ENCODE results near the gene POLDIP2. TPM values are rescaled to one million over a fixed set of nuclear protein-coding genes. Genes with fewer than 3 reads are reported as not detected.

Gene POLDIP2
- polyA plus RNA-seq, 1 of the 3 experiments (the other 2 are of a cell fraction) = 98.1 TPM

DNA sequence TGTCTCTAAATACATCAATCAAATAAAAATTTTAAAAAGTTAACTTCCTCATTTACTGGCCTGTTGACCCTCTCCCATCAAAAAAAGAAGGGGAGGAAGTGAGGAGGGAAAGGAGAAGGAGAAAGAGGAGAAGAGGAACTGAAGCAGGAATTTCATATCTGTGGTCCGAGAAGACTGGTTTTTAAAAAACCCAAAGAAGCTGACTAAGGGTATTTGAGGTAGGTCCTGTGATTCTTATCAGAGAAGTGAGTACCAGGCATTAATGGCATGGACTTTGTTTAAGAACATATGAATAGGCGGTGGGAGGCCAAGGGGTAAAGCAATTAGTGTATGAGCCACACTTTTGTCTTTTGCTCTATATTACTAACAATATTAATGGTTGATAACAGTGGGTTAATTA is 46.7 kb upstream of the POLDIP2 start:
- CTCF ChIA-PET = interaction anchor here (1.5 to 2.1 kb wide), 3 partner anchors 12 to 86 kb away, joined by 4 to 6 read pairs (median 6); no protein-coding TSS in a partner anchor
- WGBS (ENCODE audit: low lambda C conversion rate) = 95% methylated on average over 2 of the region's 2 CpGs

More for the DNA sequence above, 46.7 kb upstream of the POLDIP2 start:
- DNase-seq = no peak
- H2AFZ ChIP-seq (ENCODE audit: low read depth) = no peak overlapping the region
- no peaks in the 10 kb centered on the region for H3K9me2 ChIP-seq
- no peaks in the 10 kb centered on the region for H3K27me3 ChIP-seq (ENCODE audit: insufficient read depth)
- H3K4me1 ChIP-seq (ENCODE audit: control insufficient read depth in 1 of 2, insufficient read depth in 2 of 2, low read depth in 1 of 2, low read length in 1 of 2) = peaks cover 10 to 16% of the 10 kb centered on the region in 2 experiments; a peak in 2 of 4 replicates
- no peak overlapping the region for H3K27ac ChIP-seq (ENCODE audit: low read depth in 2 of 2, low read length in 1 of 2)
- H4K20me1 ChIP-seq (ENCODE audit: insufficient read depth) = no peaks in the 10 kb centered on the region
- POLR2A ChIA-PET = no interaction called here
- H3F3A ChIP-seq (replicated peaks; ENCODE audit: insufficient read depth) = peaks cover 3% of the 10 kb centered on the region
- no peaks in the 10 kb centered on the region for H3K79me2 ChIP-seq (ENCODE audit: insufficient read depth)
- no peaks in the 10 kb centered on the region for H3K9me3 ChIP-seq
- TF ChIP-seq, protein P1, sequence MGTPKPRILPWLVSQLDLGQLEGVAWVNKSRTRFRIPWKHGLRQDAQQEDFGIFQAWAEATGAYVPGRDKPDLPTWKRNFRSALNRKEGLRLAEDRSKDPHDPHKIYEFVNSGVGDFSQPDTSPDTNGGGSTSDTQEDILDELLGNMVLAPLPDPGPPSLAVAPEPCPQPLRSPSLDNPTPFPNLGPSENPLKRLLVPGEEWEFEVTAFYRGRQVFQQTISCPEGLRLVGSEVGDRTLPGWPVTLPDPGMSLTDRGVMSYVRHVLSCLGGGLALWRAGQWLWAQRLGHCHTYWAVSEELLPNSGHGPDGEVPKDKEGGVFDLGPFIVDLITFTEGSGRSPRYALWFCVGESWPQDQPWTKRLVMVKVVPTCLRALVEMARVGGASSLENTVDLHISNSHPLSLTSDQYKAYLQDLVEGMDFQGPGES (IDR thresholded peaks at IDR 0.05; ENCODE audit: low read depth, low read length) = no peak
- TF ChIP-seq TEAD4 (IDR thresholded peaks at IDR 0.05; ENCODE audit: borderline replicate concordance, insufficient read depth) = no peak
- TF ChIP-seq RAD21 (IDR thresholded peaks at IDR 0.05; ENCODE audit: low read length) = no peak
- TF ChIP-seq FOSL2 (IDR thresholded peaks at IDR 0.05; ENCODE audit: borderline replicate concordance, low read depth) = no peak
- TF ChIP-seq, protein P2, sequence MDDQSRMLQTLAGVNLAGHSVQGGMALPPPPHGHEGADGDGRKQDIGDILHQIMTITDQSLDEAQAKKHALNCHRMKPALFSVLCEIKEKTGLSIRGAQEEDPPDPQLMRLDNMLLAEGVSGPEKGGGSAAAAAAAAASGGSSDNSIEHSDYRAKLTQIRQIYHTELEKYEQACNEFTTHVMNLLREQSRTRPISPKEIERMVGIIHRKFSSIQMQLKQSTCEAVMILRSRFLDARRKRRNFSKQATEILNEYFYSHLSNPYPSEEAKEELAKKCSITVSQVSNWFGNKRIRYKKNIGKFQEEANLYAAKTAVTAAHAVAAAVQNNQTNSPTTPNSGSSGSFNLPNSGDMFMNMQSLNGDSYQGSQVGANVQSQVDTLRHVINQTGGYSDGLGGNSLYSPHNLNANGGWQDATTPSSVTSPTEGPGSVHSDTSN (IDR thresholded peaks at IDR 0.05) = no peak
- no peak for TF ChIP-seq JUND (IDR thresholded peaks at IDR 0.05)
- TF ChIP-seq RCOR1 (IDR thresholded peaks at IDR 0.05; ENCODE audit: low read length) = no peak
- TF ChIP-seq ELF1 (IDR thresholded peaks at IDR 0.05) = no peak
- no peak for TF ChIP-seq MXI1 (IDR thresholded peaks at IDR 0.05; ENCODE audit: low read depth, low read length)
- no peak for TF ChIP-seq NFIC (IDR thresholded peaks at IDR 0.05; ENCODE audit: borderline replicate concordance)
- no peak for TF ChIP-seq GABPA (IDR thresholded peaks at IDR 0.05; ENCODE audit: low read depth)
- TF ChIP-seq FOXM1 (IDR thresholded peaks at IDR 0.05; ENCODE audit: low read depth) = no peak
- TF ChIP-seq, protein P3, sequence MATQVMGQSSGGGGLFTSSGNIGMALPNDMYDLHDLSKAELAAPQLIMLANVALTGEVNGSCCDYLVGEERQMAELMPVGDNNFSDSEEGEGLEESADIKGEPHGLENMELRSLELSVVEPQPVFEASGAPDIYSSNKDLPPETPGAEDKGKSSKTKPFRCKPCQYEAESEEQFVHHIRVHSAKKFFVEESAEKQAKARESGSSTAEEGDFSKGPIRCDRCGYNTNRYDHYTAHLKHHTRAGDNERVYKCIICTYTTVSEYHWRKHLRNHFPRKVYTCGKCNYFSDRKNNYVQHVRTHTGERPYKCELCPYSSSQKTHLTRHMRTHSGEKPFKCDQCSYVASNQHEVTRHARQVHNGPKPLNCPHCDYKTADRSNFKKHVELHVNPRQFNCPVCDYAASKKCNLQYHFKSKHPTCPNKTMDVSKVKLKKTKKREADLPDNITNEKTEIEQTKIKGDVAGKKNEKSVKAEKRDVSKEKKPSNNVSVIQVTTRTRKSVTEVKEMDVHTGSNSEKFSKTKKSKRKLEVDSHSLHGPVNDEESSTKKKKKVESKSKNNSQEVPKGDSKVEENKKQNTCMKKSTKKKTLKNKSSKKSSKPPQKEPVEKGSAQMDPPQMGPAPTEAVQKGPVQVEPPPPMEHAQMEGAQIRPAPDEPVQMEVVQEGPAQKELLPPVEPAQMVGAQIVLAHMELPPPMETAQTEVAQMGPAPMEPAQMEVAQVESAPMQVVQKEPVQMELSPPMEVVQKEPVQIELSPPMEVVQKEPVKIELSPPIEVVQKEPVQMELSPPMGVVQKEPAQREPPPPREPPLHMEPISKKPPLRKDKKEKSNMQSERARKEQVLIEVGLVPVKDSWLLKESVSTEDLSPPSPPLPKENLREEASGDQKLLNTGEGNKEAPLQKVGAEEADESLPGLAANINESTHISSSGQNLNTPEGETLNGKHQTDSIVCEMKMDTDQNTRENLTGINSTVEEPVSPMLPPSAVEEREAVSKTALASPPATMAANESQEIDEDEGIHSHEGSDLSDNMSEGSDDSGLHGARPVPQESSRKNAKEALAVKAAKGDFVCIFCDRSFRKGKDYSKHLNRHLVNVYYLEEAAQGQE (IDR thresholded peaks at IDR 0.05; ENCODE audit: low read depth, low read length) = no peak
- TF ChIP-seq, protein P4, sequence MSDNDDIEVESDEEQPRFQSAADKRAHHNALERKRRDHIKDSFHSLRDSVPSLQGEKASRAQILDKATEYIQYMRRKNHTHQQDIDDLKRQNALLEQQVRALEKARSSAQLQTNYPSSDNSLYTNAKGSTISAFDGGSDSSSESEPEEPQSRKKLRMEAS (IDR thresholded peaks at IDR 0.05; ENCODE audit: low read depth) = no peak
- TF ChIP-seq, protein P5, sequence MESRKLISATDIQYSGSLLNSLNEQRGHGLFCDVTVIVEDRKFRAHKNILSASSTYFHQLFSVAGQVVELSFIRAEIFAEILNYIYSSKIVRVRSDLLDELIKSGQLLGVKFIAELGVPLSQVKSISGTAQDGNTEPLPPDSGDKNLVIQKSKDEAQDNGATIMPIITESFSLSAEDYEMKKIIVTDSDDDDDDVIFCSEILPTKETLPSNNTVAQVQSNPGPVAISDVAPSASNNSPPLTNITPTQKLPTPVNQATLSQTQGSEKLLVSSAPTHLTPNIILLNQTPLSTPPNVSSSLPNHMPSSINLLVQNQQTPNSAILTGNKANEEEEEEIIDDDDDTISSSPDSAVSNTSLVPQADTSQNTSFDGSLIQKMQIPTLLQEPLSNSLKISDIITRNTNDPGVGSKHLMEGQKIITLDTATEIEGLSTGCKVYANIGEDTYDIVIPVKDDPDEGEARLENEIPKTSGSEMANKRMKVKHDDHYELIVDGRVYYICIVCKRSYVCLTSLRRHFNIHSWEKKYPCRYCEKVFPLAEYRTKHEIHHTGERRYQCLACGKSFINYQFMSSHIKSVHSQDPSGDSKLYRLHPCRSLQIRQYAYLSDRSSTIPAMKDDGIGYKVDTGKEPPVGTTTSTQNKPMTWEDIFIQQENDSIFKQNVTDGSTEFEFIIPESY (IDR thresholded peaks at IDR 0.05; ENCODE audit: borderline replicate concordance, low read depth) = no peak
- TF ChIP-seq EP300 (IDR thresholded peaks at IDR 0.05; ENCODE audit: borderline replicate concordance in 1 of 2, low read depth in 1 of 2, low read length in 1 of 2) = no peak
- no peak overlapping the region for H3K4me2 ChIP-seq
- no peak overlapping the region for H3K4me3 ChIP-seq (ENCODE audit: low read depth in 2 of 2, low read length in 1 of 2)
- H3K9ac ChIP-seq = no peak overlapping the region
- H3K36me3 ChIP-seq (replicated peaks in 1 of 2; ENCODE audit: control insufficient read depth in 1 of 2, insufficient read depth in 2 of 2, low read length in 1 of 2) = peaks cover 0 to 34% of the 10 kb centered on the region in 2 experiments

All from SK-N-SH (cell line).